Glutamatergic neuron (in vitro differentiated cells): ENCODE measurements around the gene SAMMSON. TPM values are rescaled to one million over a fixed set of nuclear protein-coding genes. Genes with fewer than 3 reads are reported as not detected.

Source experiments
- DNase-seq: peaks from one replicate; pipeline ENCODE4 v3.0.0; 2022
- H3K27ac Mint-ChIP-seq: one replicate; pipeline ENCODE4 v1.8.0; 2020; ENCODE audit warnings: mild to moderate bottlenecking, mixed read lengths, inconsistent platforms; ENCODE audit not compliant: unreplicated experiment
- H3K27me3 Mint-ChIP-seq: one replicate; pipeline ENCODE4 v1.8.0; 2020; ENCODE audit warnings: mild to moderate bottlenecking, moderate library complexity, mixed read lengths, inconsistent platforms; ENCODE audit not compliant: unreplicated experiment
- H3K36me3 Mint-ChIP-seq: one replicate; pipeline ENCODE4 v1.8.0; 2020; ENCODE audit warnings: mild to moderate bottlenecking, mixed read lengths, inconsistent platforms; ENCODE audit not compliant: unreplicated experiment
- H3K4me1 Mint-ChIP-seq: one replicate; pipeline ENCODE4 v1.8.0; 2020; ENCODE audit warnings: mild to moderate bottlenecking, low read depth, mixed read lengths, inconsistent platforms; ENCODE audit not compliant: unreplicated experiment
- H3K4me3 Mint-ChIP-seq: one replicate; pipeline ENCODE4 v1.8.0; 2020; ENCODE audit warnings: mild to moderate bottlenecking, mixed read lengths, inconsistent platforms; ENCODE audit not compliant: unreplicated experiment
- H3K9me3 Mint-ChIP-seq: one replicate; pipeline ENCODE4 v1.8.0; 2020; ENCODE audit warnings: mild to moderate bottlenecking, moderate library complexity, mixed read lengths, inconsistent platforms; ENCODE audit not compliant: unreplicated experiment
- CTCF ChIP-seq: fragments of 200-600 bp; sonication (generic); IDR thresholded peaks from one replicate; pipeline ENCODE4 v1.5.0; 2021; ENCODE audit not compliant: partially characterized antibody, unreplicated experiment
- total RNA-seq: library from RNA; stranded (reverse); fragmentation: NEBNext Ultra II Directional; extraction: Animal tissue kit (Norgen Biotek cat#: 25700); gene quantifications from one replicate; pipeline ENCODE4 v1.2.1, GENCODE V29; 2021; ENCODE audit not compliant: unreplicated experiment

SAMMSON gene
- total RNA-seq, 1 donor from 2014 or later, result not detected

- H3K27ac Mint-ChIP-seq, result no peak overlapping the region
- no peaks in the 10 kb centered on the region for H3K9me3 Mint-ChIP-seq
- no peaks in the 10 kb centered on the region for H3K27me3 Mint-ChIP-seq
- H3K36me3 Mint-ChIP-seq, result no peaks in the 10 kb centered on the region
- H3K4me1 Mint-ChIP-seq, result peaks cover 8% of the 10 kb centered on the region
- no peak for TF ChIP-seq CTCF
- DNase-seq, result no peak
- H3K4me3 Mint-ChIP-seq, result no peak overlapping the region
These were observed 4.6 kb upstream of the SAMMSON start for GRCh38 chr3:69994919-69995318.

DNA sequence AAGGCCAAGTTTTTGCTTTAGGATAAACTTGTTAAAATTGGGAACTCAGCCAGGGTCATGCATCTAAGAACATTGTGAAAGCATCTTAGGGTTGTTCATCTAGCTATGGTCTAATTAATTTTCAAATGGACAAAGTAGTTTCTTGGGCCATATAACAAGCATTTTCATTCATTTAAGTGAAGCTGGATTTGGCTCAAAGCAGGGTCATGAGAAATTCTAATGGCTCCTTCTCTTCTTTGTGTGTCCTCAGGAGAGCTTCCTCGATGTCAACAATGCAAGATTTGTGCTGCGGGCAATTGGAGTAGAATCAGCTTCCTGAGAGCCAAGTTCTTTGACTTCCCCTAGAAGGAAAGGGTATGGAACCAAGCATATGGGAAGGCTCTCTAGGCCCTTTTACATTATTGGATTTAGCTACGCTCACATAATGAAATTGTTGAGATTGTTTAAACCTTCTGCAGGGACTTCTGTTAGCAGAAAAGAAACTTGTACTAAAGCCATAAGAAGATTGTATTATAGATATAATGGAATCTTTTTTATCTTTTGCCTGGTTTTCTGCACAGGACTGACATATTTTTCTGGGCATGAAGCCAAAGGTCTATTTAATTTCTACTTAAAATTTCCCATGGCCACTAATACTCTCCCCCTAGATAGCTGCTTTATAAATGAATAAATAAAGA, 1.8 kb upstream of the SAMMSON start:
- H3K27ac Mint-ChIP-seq, result no peak overlapping the region
- no peaks in the 10 kb centered on the region for H3K36me3 Mint-ChIP-seq
- no peak for TF ChIP-seq CTCF
- no peaks in the 10 kb centered on the region for H3K9me3 Mint-ChIP-seq
- peaks cover 8% of the 10 kb centered on the region for H3K4me1 Mint-ChIP-seq
- DNase-seq, result no peak
- no peaks in the 10 kb centered on the region for H3K27me3 Mint-ChIP-seq
- no peak overlapping the region for H3K4me3 Mint-ChIP-seq

DNA sequence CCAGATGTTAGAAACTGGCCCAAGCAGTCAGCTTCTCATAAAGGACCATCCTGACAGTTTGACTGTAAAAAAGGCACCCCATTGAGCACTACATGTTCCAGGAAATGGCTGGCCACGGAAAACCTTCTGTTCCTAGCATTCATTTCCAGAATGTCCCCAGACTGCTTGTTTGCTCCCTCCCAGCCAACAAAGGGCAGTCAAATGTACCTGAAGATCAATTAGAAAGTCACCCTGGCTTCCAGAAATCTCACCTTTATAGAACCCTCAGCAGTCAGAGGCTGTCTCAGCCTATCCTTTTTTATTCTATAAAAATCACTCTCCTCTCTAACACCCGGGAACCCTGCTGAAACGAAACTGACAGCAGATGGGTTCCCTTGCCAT, 784 bp upstream of the SAMMSON start:
- H3K27ac Mint-ChIP-seq, result no peak overlapping the region
- H3K36me3 Mint-ChIP-seq, result no peaks in the 10 kb centered on the region
- H3K4me3 Mint-ChIP-seq, result no peak overlapping the region
- no peaks in the 10 kb centered on the region for H3K27me3 Mint-ChIP-seq
- peaks cover 8% of the 10 kb centered on the region for H3K4me1 Mint-ChIP-seq
- DNase-seq, result no peak
- H3K9me3 Mint-ChIP-seq, result no peaks in the 10 kb centered on the region
- TF ChIP-seq CTCF, result no peak

- no peak for DNase-seq
- Mint-ChIP-seq H3K36me3 (no peaks in the 10 kb centered on the region), H3K27me3 (no peaks in the 10 kb centered on the region), H3K27ac (no peak overlapping the region), H3K4me3 (no peak overlapping the region), H3K9me3 (no peaks in the 10 kb centered on the region), H3K4me1 (peaks cover 8% of the 10 kb centered on the region)
- TF ChIP-seq CTCF, result no peak
These were observed 486 bp downstream of the SAMMSON start for GRCh38 chr3:70000028-70000410.

DNA sequence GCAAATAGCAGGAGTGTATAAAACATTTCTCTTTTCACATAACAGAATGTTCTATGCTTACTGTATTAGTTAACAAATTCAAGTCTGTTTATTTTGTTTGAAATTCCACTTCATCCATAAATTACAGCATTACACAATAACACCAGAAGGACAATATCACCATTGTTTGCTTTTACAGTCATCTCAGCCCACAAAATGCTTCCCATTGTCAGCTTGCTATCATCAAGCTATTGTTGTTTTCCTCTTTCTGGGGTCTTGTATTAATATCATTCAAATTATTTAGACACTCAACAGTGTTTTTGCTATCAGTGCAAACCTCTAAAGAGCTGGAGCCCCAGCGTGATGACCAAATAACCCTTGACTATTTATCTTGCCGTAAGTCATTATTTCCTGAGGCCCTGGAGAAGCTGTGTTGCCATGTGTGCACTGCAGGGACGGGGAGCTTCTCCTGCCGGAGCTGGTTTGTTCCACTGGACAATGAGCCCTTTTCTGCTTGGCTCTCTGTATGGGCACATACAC, 1.1 kb downstream of the SAMMSON start:
- no peak for TF ChIP-seq CTCF
- Mint-ChIP-seq H3K4me1 (peaks cover 8% of the 10 kb centered on the region), H3K27ac (no peak overlapping the region), H3K27me3 (no peaks in the 10 kb centered on the region), H3K9me3 (no peaks in the 10 kb centered on the region), H3K4me3 (no peak overlapping the region), H3K36me3 (no peaks in the 10 kb centered on the region)
- no peak for DNase-seq
